Thoracic aorta (tissue), 2 donors: ENCODE measurements around the gene MIPOL1. TPM values are rescaled to one million over a fixed set of nuclear protein-coding genes. Genes with fewer than 3 reads are reported as not detected.

Experiments used
- ATAC-seq: fragments of 150-250 bp; one replicate; pipeline ENCODE4 v1.8.0; 2017; ENCODE audit warnings: low read depth; ENCODE audit not compliant: insufficient number of reproducible peaks, low FRiP score
- DNase-seq: peaks from one replicate; pipeline ENCODE4 v3.0.0-alpha.2; 2020; ENCODE audit warnings: low spot score
- H3K27ac ChIP-seq, 2 donors: fragments of 200-600 bp; sonication (generic); 1 replicate in 1 of 2; 2 replicates in 1 of 2; pipeline ENCODE4 v1.5.1; 2016; ENCODE audit warnings: mild to moderate bottlenecking in 2 of 2, moderate library complexity in 2 of 2
- H3K27me3 ChIP-seq: fragments of 200-600 bp; sonication (generic); replicated peaks from 2 replicates; pipeline ENCODE4 v1.6.0; 2016; ENCODE audit warnings: mild to moderate bottlenecking; ENCODE audit not compliant: insufficient read depth
- H3K36me3 ChIP-seq: fragments of 200-600 bp; sonication (generic); one replicate; pipeline ENCODE4 v1.5.1; 2016
- H3K4me1 ChIP-seq, 2 donors: fragments of 200-600 bp; sonication (generic); 1 replicate in 1 of 2; 2 replicates in 1 of 2; pipeline versions ENCODE4 v1.5.1 to v1.6.0; 2016; ENCODE audit warnings: low read depth in 2 of 2, mild to moderate bottlenecking in 1 of 2; ENCODE audit not compliant: control insufficient read depth in 1 of 2
- H3K4me3 ChIP-seq: fragments of 200-600 bp; sonication (generic); 2 replicates; pipeline ENCODE4 v1.5.1; 2016; ENCODE audit warnings: mild to moderate bottlenecking
- H3K9me3 ChIP-seq: fragments of 200-600 bp; sonication (generic); 2 replicates; pipeline ENCODE4 v1.5.1; 2016
- CTCF ChIP-seq: fragments of 200-600 bp; sonication (generic); IDR thresholded peaks from one replicate; pipeline ENCODE4 v1.5.1; 2019; ENCODE audit warnings: antibody characterized with exemption
- total RNA-seq, 2 donors: library from RNA; depleted of rRNA; stranded (reverse); fragments of >200 nt; gene quantifications; one replicate each; pipeline versions ENCODE4 v1.1.0 to v1.2.3, GENCODE V29; 2016

The MIPOL1 gene
- total RNA-seq, 2 donors from 2014 or later: 13.1 to 16.8 TPM

- H3K27me3 ChIP-seq: no peaks in the 10 kb centered on the region
- H3K4me1 ChIP-seq: no peaks in the 10 kb centered on the region
- H3K27ac ChIP-seq: no peak overlapping the region
- no peaks in the 10 kb centered on the region for H3K9me3 ChIP-seq
- DNase-seq (no peak), ATAC-seq (no peak)
- H3K4me3 ChIP-seq: no peak overlapping the region
- no peak for TF ChIP-seq CTCF
- H3K36me3 ChIP-seq: no peaks in the 10 kb centered on the region
Observed at GRCh38 chr14:37340353-37340752, 142.6 kb downstream of the MIPOL1 start.

- TF ChIP-seq CTCF: no peak
- peaks cover 3% of the 10 kb centered on the region for H3K9me3 ChIP-seq
- DNase-seq (no peak), ATAC-seq (no peak)
- H3K27ac ChIP-seq: no peak overlapping the region
- no peak overlapping the region for H3K4me3 ChIP-seq
- H3K27me3 ChIP-seq: no peaks in the 10 kb centered on the region
- no peaks in the 10 kb centered on the region for H3K4me1 ChIP-seq
- no peaks in the 10 kb centered on the region for H3K36me3 ChIP-seq
Observed at GRCh38 chr14:37343307-37344094, 145.8 kb downstream of the MIPOL1 start.

- no peak for DNase-seq
- Histone ChIP-seq H3K9me3 (no peaks in the 10 kb centered on the region), H3K36me3 (no peaks in the 10 kb centered on the region), H3K27me3 (no peaks in the 10 kb centered on the region), H3K27ac (no peak overlapping the region), H3K4me1 (no peaks in the 10 kb centered on the region), H3K4me3 (no peak overlapping the region)
- TF ChIP-seq CTCF: no peak
- ATAC-seq: no peak
Observed at GRCh38 chr14:37363661-37364060, 165.9 kb downstream of the MIPOL1 start.

GRCh38 chr14:37369425-37369824 is 171.7 kb downstream of the MIPOL1 start:
- Histone ChIP-seq H3K4me1 (no peaks in the 10 kb centered on the region), H3K27me3 (no peaks in the 10 kb centered on the region), H3K4me3 (no peak overlapping the region), H3K9me3 (no peaks in the 10 kb centered on the region), H3K27ac (no peak overlapping the region), H3K36me3 (no peaks in the 10 kb centered on the region)
- no peak for ATAC-seq
- TF ChIP-seq CTCF: no peak
- no peak for DNase-seq

GRCh38 chr14:37375566-37375965 is 177.8 kb downstream of the MIPOL1 start:
- no peaks in the 10 kb centered on the region for H3K4me1 ChIP-seq
- ATAC-seq (no peak), DNase-seq (no peak)
- no peak for TF ChIP-seq CTCF
- H3K4me3 ChIP-seq: no peak overlapping the region
- no peaks in the 10 kb centered on the region for H3K36me3 ChIP-seq
- no peaks in the 10 kb centered on the region for H3K9me3 ChIP-seq
- no peaks in the 10 kb centered on the region for H3K27me3 ChIP-seq
- H3K27ac ChIP-seq: no peak overlapping the region
